Measurements from ENCODE around the gene PHF13.
"Not testable (repeated sequence)": the region's sequence is repeated elsewhere in the genome, so short reads cannot be mapped to it uniquely, and the experiment has no call there.

Gene PHF13

DNA sequence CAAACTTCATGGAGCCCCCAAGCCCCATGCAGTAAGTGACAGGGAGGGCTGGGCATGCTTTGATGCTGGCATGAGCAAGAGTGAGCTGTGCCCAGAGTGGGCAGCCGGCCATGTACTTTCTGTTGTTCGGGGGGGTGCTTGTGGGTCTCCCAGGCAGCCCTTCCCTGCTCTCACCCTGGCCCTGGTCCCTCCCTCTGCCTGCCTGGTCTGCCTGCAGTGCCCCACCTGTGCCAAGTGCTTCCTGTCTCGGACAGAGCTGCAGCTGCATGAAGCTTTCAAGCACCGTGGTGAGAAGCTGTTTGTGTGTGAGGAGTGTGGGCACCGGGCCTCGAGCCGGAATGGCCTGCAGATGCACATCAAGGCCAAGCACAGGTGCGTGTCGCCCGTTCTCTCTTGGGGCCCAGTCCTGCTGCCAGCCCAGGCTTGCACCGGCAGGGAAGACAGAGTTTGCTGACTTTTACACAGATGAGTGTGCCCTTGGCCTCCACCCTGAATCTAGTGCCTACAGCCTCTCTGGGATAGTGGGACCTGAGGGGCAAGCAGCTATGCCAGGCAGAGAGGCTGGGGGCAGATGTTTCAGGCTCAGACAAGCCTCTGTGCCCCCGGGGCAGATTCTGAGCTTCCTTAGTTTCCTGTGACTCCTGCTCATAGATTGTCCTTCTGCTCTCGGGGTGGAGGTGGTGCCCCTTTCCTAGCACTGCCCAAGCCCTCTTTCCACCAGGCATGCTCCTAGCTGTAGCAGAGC lies 26.1 kb upstream of the PHF13 start:
- no peak for DNase-seq

DNA sequence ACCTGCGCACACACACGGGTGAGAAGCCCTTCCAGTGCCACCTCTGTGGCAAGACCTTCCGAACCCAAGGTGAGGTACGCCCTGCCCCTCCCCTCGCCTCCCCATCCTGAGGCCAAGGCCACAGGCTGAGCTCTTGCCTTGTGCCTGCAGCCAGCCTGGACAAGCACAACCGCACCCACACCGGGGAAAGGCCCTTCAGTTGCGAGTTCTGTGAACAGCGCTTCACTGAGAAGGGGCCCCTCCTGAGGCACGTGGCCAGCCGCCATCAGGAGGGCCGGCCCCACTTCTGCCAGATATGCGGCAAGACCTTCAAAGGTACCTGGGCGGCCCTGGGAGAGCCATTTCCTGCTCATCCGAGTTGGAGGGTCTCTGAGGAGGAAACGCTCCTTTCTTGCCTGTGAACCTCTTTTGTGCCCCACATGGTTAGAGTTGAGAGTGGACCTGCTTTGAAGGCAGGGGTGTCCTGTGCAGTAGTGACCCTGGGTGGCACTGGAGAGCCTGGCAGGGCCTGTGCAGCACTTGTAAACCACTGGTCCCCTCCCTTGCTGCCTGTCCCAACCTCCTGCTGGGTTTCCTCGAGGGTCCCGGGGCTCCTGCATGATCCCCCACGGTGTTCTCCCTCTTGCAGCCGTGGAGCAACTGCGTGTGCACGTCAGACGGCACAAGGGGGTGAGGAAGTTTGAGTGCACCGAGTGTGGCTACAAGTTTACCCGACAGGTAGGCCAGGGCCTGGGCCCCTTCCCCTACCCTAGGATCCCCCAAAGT lies 25.2 kb upstream of the PHF13 start:
- DNase-seq, result no peak

DNA sequence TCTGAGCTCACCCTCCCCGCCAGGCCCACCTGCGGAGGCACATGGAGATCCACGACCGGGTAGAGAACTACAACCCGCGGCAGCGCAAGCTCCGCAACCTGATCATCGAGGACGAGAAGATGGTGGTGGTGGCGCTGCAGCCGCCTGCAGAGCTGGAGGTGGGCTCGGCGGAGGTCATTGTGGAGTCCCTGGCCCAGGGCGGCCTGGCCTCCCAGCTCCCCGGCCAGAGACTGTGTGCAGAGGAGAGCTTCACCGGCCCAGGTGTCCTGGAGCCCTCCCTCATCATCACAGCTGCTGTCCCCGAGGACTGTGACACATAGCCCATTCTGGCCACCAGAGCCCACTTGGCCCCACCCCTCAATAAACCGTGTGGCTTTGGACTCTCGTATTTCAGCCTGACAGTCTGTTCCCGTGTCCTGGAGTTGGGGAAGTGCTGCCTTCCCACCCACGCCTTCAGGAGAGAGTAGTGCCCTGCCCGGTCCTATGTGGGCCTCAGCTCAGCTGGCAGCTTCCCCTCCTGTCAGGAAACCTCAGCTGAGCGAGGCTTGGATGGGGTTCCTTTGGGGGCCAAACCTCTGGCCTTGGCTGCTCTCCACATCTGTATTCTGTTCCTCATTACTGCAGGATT lies 24.5 kb upstream of the PHF13 start:
- no peak for DNase-seq

DNA sequence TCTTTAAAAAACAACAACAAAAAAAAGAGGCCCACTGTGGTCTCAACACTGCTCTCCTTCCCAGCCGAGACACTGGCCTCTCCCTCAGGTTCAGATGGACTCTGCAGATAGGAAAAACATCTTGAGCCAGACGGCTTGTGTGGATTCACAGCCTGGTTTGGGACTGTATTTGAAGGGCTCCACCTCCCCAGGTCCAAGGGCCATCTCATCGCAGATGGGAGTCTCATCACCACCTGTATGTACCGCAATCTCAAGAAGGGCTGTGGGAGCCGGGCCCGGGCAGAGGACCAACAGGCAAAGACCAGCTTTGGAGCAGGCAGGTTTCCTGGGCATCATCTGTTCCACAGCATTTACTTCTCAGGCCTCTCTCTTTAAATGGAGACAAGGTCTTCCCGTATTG lies 23.5 kb upstream of the PHF13 start:
- no peak for DNase-seq

DNA sequence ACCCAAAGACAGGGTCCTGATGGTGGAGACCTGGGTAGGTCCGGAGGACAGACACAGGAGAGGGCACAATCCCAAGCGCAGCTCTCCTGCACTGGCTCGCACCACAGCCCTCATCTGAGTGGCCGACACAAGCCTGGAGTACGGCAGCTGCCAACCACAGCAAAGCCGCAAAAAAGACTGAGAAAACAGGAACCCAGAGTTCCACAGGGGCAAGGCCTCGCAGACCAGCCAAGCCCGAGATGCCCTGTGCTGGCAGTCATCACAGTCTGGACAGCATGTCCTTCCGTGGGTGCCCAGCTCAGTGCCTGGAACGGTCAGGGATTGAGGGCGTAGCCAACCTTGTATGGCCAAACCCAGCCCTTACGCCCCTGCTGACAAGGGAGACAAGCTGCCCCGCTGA lies 22.3 kb upstream of the PHF13 start:
- no peak for DNase-seq

DNA sequence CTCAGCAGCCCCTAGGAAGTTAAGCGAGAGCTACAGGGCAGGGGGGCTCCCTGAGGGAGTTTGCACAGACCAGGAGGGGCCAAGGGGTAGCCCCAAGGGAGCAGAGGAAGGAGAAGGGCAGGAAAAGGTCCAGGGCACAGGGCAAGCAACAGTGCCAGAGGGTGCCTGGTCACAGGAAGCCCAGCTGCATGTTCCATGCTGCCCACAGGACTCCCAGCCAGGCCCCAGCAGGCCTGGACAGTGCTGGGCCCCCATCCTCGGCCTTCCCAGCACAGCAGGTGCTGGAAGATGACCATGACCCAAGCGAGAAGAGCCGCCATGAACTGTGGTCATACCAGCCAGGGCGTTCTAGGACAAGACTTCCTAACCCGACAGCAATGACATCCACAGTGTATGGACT lies 21.9 kb upstream of the PHF13 start:
- DNase-seq, result no peak

DNA sequence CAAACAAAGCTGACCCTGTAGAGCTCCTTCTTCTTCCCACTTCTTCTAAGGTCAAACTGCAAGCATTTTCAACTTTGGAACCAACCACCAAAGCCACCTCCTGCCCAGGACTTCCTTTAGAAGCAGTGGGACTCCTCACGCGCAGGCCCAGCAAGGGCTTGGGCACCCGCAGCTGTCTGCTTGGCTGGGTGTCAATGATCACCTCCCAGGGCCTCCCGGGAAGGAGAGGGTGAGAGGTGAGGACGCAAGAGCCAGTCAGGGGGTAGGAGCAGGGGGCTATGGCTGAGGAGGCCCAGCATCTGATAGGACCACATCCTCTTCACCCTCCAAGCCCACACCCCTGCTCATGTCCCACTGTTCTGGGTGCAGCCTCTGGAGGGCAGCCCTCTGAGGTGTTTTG lies 21.1 kb upstream of the PHF13 start:
- DNase-seq, result no peak

DNA sequence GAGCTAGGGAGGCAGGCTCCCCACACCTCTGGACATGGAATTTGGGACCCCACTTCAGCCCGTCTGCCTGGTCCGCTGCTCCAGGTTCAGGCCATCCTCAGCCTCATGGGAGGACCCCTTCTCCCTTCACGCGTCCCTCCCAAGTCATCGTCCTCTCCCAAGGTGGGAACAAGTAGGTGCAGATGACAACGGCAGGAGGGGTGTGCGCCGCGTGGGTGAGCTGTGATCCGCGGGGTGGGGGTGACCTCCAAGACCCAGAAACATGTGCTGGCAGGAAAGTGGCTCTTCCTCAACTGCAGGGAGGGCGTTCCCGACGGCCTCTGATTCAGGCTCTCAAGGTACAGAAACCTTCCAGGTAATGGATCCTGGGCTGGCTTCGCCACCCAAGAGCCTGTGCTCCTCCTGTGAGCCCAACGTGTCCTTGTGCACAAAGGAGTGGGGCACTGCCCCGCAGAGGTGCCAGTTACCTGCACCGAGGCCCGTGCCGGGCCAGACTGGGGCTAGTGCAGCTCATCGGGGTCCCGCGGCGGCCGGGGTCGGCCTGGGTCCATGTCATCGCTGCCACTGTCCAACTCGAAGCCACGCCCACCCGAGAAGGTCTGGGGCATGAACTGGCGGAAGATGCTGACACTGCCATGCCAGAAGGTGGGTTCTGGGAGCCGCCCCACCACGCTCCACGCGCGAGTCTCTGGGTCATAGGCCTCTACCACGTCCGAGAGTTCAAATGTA lies 20.5 kb upstream of the PHF13 start:
- DNase-seq, result no peak

DNA sequence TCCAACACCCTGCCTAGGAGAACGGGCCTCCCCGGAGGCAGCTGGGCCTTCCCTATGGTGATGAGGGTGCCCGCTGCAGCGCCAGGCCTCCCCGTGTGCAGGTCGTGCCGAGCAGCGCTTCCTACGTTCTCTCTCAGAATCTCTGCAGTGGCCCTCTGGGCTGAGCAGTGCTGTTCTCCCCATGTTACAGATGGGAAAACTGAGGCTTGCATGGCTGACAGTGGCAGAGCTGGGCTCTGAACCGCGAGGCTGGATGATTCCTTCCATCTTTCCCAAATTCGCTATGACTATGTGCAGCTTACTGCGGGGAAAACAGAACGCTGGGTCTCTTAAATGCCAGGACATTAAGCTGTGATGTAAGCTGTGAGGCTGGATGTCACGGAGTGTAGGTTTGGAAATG lies 19.7 kb upstream of the PHF13 start:
- DNase-seq, result no peak

DNA sequence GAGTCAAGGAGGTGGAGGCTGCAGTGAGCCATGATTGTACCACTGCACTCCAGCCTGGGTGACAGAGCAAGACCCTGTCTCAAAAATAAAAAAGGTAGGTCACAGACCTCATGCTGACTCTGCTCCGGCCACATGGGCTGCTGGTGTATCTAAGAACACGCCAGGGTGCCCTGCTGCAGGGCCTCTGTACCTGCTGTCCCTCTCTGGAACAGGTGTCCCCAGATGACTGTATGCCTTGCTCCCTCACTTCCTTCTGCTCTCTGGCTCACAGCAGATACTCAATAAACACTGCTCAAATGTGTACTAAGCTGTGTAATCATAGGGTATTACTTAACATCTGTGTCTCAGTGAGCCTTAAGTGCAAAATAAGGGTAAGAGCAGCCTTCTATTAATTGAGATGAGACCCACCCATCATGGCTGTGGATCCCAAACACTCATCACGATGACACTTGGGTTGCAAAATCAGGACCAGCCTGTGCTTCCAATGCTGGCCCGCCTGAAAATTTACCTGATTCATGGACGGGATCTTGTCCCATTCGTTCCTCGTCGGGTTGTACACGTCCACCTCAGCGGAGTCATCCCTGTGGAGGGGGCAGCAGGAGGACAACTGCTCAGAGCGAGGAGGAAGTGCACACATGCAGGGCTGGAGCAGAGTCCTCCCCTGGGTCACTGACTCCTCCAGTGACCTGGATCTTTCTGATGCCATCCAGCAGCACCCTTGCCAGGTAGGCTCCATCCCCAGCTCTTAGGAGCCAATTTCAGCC lies 18.4 kb upstream of the PHF13 start:
- DNase-seq, result no peak

DNA sequence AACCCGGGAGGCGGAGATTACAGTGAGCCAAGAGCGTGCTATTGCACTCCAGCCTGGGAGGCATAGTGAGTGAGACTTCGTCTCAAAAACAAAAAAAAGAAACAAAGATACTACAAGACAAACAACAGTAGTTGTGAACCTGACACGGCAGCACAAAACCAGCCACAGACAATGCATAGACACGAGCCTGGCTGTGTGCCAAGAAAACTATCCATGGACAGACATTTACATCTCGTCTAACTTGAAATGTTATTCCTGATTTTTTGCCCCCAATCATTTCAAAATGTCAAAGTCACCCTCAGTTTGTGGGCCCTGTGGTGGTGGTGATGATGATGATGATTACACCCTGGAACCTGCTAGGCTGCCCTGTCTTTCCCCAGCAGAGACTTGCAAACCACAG lies 17.2 kb upstream of the PHF13 start:
- no peak for DNase-seq

DNA sequence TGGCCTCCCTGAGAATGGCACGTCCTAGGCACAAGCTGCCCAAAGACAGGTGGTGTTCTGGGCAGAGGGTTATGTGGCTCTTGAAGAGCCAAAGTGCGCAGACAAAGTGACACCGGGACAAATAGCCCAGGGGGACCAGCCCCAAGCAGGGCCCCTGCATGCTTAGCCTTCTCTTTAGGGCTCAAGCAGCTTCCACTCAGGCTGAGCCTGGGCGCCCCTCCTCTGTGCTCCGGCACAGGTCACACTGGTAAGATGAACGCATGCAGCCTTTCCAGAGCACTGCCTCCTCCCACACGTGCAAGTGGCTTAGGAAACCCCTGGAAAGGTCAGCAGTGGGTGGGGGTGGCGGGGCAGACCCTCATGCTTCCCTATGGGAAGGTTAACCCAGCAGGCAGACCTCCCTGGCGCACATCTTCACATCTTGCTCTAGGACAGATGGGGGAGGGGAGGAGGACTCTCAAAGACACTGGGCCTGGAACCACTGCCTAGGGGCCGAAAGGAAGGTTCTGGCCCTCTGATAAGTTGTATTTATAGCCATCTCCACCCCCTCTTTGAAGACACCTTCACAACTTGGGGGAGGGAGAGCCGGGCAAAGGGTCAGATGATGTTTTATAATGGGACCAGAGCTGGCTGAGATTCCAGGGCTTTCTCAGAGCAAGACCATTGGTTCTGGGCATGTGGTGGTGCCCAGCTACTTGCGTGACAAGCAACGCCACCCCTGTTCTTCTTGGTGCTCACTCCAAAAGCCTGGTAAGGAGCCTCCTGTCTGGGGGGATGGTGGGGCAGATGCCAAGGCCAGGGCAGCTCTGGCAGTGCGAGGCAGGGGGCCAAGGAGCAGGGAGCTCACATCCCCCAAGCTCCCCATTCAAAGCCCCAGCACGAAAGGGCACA lies 16.4 kb upstream of the PHF13 start:
- DNase-seq, result no peak

DNA sequence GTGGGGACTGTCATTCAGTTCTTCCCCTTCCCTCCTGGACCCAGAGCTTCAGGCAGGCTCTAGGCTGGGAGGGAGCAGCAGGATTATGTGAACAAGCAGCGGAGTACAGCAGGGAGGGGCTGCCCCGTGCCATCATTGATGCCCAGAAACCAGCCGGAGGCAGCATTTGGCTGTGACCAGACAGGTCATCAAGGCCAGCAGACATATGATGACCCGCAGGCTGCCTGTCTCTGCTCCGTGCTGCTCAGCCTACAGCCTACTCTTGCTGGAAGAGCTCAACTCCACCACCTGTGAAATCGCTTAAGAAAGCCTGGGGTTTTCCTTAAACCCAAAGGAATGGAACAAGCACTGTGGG lies 15.8 kb upstream of the PHF13 start:
- DNase-seq, result no peak

DNA sequence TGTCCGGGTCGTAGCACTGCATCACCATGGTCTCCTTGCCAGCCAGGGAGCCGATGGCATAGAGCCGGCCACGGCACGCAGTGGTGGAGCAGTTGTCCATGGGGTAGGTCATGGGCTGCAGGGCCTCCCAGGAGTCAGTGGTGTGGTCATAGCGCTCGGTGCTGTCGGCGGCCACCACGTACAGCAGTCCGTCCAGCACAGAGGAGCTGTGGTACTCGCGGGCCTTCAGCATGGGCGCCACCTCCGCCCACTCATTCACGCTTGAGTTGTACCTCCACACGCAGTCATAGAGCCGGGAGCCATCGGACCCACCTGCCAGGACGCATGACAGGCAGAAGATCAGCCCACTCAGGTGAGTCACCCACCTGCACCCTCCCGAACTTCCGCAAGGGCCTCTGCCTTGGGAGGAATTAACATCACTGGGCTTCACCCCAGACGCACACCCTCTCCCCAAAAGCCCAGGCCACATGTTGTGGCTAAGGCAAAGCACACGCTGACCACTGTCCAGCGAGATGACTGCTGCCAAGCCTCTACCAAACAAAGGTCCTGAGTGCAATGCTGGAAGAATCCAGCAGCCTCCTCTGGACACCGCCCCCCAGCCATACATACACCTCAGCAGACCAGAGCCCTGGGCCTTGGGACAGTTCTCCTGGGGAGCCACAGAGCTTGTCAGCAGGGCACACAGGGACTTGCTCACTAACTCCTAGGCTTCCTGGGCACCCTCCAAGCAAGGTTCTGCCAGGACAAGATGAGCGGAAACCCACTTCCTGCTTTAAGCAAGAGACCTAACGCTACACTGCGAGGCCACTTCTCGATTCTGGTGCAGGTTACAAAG lies 14.2 kb upstream of the PHF13 start:
- no peak for DNase-seq

DNA sequence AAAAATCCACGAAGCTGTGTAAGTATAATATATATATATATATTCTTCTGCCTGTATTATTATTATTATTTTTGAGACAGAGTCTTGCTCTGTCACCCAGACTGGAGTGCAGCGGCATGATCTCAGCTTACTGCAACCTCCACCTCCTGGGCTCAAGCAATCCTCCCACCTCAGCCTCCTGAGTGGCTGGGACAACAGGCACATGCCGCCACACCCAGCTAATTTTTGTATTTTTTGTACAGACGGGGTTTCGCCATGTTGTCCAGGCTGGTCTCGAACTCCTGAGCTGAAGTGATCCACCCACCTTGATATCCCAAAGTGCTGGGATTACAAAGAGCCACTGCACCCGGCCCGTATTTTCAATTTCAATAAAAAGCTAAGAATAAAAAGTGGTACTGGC lies 13.5 kb upstream of the PHF13 start:
- DNase-seq, result not testable (repeated sequence)

DNA sequence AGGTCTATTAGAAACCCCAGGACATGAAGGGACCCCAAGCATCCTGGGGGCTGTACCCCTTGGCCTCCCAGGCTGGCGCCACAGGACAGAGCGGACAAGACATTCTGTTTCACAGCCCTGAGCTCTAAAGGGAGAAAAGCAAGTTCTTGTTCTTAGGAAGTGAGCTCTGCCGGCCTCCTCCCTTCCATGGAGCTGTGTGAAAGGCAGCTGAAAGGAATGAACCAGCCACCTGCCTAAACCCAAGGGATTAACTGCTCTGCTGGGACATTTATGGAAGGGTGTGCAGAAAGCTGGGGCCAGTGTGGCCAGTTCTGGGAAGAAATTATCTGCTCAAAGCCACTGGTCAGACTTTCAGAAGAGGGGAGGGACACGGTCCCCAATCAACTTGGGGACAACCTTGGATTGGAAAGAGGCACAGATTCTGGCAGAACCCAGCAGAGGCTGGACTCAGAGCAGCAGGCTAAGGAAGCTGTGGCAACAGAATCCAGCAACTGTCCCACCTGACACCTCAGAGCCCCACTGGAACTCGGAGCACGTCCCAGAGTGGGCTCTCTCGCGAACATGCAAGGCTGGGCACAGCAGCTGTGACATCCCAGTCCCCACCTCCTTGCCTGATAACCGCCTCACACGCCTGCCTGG lies 13.0 kb upstream of the PHF13 start:
- DNase-seq, result no peak

DNA sequence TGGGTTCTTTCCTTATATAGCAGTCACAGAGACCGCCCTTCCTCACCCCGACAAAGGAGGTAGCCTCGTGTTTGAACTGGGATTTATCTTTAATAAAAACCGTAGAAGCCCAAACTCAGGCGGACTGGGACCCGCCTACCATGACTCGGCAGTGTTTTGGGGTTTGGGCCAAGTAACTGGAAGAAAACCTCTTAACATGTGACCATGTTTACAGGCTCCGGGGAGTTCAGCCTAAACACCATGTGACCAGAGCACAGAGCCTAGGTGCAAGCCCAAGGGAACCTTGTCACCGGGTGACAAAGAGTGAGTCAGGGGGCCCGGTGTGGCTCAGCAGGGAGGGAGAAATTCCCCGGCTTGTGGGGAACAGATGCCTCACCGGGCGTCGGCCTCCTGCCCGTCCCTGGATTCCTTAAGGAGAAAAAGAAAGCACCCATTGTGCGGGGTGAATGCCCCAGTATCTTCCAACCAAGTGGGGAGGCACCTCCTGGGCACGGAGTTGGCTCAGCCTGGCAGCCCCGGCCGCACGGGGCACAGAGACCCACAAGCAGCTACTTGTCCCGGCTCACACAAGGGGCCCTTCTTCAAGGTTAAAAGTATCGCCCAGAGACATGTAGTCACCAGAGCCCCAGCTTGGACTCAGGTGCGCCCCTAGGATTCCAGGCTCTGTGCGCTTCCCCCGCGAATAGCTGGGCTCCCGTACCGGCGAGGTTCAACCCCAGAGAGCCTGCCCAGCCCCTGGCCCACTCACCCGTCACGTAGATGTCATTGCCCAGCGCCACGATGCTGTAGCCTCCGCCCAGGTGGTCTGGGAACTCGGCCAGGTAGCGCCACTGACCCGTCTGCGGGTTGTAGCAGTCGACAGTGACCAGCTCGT lies 12.2 kb upstream of the PHF13 start:
- no peak for DNase-seq

DNA sequence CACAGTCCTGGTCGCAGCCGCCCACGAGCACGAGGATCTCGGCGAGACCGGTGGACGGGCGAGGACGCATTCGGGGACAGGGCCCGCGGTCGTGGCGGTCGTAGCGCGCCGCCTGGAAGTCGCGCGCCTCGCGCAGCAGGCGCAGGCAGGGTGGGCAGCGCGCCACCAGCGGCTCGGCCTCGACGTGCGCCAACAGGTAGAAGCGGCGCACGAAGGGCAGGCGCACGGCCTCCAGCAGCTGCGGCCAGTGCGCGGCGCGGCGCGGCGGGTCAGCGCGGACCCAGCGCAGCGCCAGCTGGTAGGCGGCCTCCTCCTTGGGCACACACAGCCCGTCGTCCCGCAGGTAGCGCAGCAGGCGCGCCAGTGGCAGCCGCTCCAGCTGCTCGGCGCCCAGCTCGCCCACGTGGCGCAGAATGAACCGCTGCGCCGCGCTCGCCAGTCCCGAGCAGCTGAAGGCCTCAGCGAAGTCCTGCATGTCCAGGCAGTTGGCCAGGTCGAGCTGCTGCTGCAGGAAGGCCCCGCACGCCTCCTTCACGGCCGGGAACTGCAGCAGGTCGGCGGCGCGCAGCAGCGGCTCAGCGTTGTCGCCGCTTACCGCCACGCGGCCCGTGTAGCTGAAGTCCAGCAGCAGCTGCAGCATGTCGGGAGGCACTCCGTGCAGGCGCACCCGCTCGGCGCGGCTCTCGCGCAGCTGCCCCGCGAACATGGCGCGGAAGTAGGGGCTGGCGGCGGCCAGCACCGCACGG lies 11.4 kb upstream of the PHF13 start:
- no peak for DNase-seq

Data from DMS153 (cell line).